Neural cell (in vitro differentiated cells): Measurements from ENCODE around the gene CDK1. TPM values are rescaled to one million over a fixed set of nuclear protein-coding genes. Genes with fewer than 3 reads are reported as not detected.

Experiments
- H2AFZ ChIP-seq: fragments of 200-600, 300-800 bp; sonication (generic), shearing (Covaris generic); 2 replicates; pipeline ENCODE4 v1.6.0; 2014; ENCODE audit warnings: low read depth, mild to moderate bottlenecking, antibody characterized with exemption, low read length, moderate library complexity
- H3F3A ChIP-seq: fragments of 200-600 bp; shearing (Covaris generic); 2 replicates; pipeline ENCODE4 v1.6.1; 2016; ENCODE audit warnings: mild to moderate bottlenecking, moderate library complexity, mixed read lengths, antibody characterized with exemption, low read length; ENCODE audit not compliant: insufficient read depth, poor library complexity, severe bottlenecking
- H3K27ac ChIP-seq: fragments of 200-600, 300-800 bp; sonication (generic), shearing (Covaris generic); 2 replicates; pipeline ENCODE4 v1.5.1; 2014; ENCODE audit warnings: mild to moderate bottlenecking, low read length, moderate library complexity
- H3K27me3 ChIP-seq: fragments of 300-800, 200-600 bp; sonication (generic), shearing (Covaris generic); 2 replicates; pipeline ENCODE4 v1.6.0; 2014; ENCODE audit warnings: mild to moderate bottlenecking, low read depth, low read length, moderate library complexity; ENCODE audit not compliant: insufficient read depth
- H3K36me3 ChIP-seq: fragments of 300-800, 200-600 bp; sonication (generic), shearing (Covaris generic); 2 replicates; pipeline ENCODE4 v1.5.1; 2014; ENCODE audit warnings: mild to moderate bottlenecking, antibody characterized with exemption, low read length, moderate library complexity; ENCODE audit not compliant: insufficient read depth
- H3K4me2 ChIP-seq: fragments of 300-800, 200-600 bp; sonication (generic), shearing (Covaris generic); 2 replicates; pipeline ENCODE4 v1.6.0; 2014; ENCODE audit warnings: mild to moderate bottlenecking, low read length
- H3K4me3 ChIP-seq: fragments of 300-800, 200-600 bp; sonication (generic), shearing (Covaris generic); 2 replicates; pipeline ENCODE4 v1.5.1; 2014; ENCODE audit warnings: mild to moderate bottlenecking, low read length, moderate library complexity
- H3K79me2 ChIP-seq: fragments of 200-600 bp; shearing (Covaris generic); replicated peaks from 2 replicates; pipeline ENCODE4 v1.6.0; 2014; ENCODE audit warnings: mild to moderate bottlenecking, low read length, moderate library complexity; ENCODE audit not compliant: insufficient read depth
- H3K9ac ChIP-seq: fragments of 300-800, 200-600 bp; sonication (generic), shearing (Covaris generic); 2 replicates; pipeline ENCODE4 v1.6.1; 2016; ENCODE audit warnings: mild to moderate bottlenecking, low read length, mixed read lengths
- H3K9me2 ChIP-seq: fragments of 200-600 bp; shearing (Covaris generic); 2 replicates; pipeline ENCODE4 v1.6.1; 2016; ENCODE audit warnings: mild to moderate bottlenecking, low read length, mixed read lengths; ENCODE audit not compliant: insufficient read depth
- H3K9me3 ChIP-seq: fragments of 200-600, 300-800 bp; sonication (generic), shearing (Covaris generic); 2 replicates; pipeline ENCODE4 v1.6.1; 2016; ENCODE audit warnings: mild to moderate bottlenecking, mixed run types, low read length, moderate library complexity, mixed read lengths
- H4K20me1 ChIP-seq: fragments of 200-600 bp; shearing (Covaris generic); 2 replicates; pipeline ENCODE4 v1.6.1; 2016; ENCODE audit warnings: mild to moderate bottlenecking, mixed run types; ENCODE audit not compliant: insufficient read depth
- CTCF ChIP-seq: fragments of 450-650 bp; IDR thresholded peaks from 2 replicates; pipeline ENCODE4 v1.5.1; 2014; ENCODE audit warnings: antibody characterized with exemption, mild to moderate bottlenecking, moderate library complexity; ENCODE audit not compliant: poor library complexity, severe bottlenecking
- EP300 ChIP-seq: fragments of 450-650 bp; conservative IDR thresholded peaks from 2 replicates; pipeline ENCODE4 v1.6.1; 2014; ENCODE audit warnings: antibody characterized with exemption, mild to moderate bottlenecking, moderate library complexity; ENCODE audit not compliant: poor library complexity, severe bottlenecking
- EZH2 ChIP-seq: fragments of 200-600, 300-800 bp; shearing (Covaris generic), sonication (generic); IDR thresholded peaks from 2 replicates; pipeline ENCODE4 v1.6.1; 2014; ENCODE audit warnings: antibody characterized with exemption, low read length, borderline replicate concordance, mild to moderate bottlenecking; ENCODE audit not compliant: insufficient read depth, poor library complexity, severe bottlenecking
- MXI1 ChIP-seq: fragments of 450-650 bp; conservative IDR thresholded peaks from 2 replicates; pipeline ENCODE4 v1.6.1; 2014; ENCODE audit warnings: antibody characterized with exemption, mild to moderate bottlenecking; ENCODE audit not compliant: poor library complexity, severe bottlenecking
- POLR2AphosphoS5 ChIP-seq: IDR thresholded peaks from 2 replicates; pipeline ENCODE4 v1.6.1; 2012
- RAD21 ChIP-seq: fragments of 450-650 bp; conservative IDR thresholded peaks from 2 replicates; pipeline ENCODE4 v1.6.1; 2014; ENCODE audit warnings: antibody characterized with exemption, mild to moderate bottlenecking, moderate library complexity
- REST ChIP-seq: IDR thresholded peaks from 2 replicates; pipeline ENCODE4 v1.6.1; 2012; ENCODE audit warnings: borderline replicate concordance
- SMC3 ChIP-seq: fragments of 450-650 bp; conservative IDR thresholded peaks from 2 replicates; pipeline ENCODE4 v1.6.1; 2014; ENCODE audit warnings: antibody characterized with exemption, mild to moderate bottlenecking, moderate library complexity; ENCODE audit not compliant: poor library complexity
- TAF1 ChIP-seq: IDR thresholded peaks from 2 replicates; pipeline ENCODE4 v1.6.1; 2012; ENCODE audit warnings: low read depth
- polyA plus RNA-seq: library from polyadenylated mRNA; depleted of rRNA; stranded (reverse); fragments of >200 nt; gene quantifications from 2 replicates; pipeline ENCODE4 v1.2.3, GENCODE V29; 2014

Gene CDK1
- polyA plus RNA-seq, 1 donor from 2014 or later: 4.0 TPM

GRCh38 chr10:60732198-60732806, 46.0 kb upstream of the CDK1 start:
- TF ChIP-seq CTCF: no peak
- TF ChIP-seq SMC3: no peak
- TF ChIP-seq RAD21: no peak
- TF ChIP-seq MXI1: no peak
- TF ChIP-seq EZH2: no peak
- no peak overlapping the region for H3K27ac ChIP-seq
- H3K79me2 ChIP-seq: no peaks in the 10 kb centered on the region
- no peaks in the 10 kb centered on the region for H4K20me1 ChIP-seq
- H3K27me3 ChIP-seq: peaks cover 52% of the 10 kb centered on the region
- H3K9me3 ChIP-seq: no peaks in the 10 kb centered on the region
- no peaks in the 10 kb centered on the region for H3K36me3 ChIP-seq
- H3K9ac ChIP-seq: no peak overlapping the region
- H3F3A ChIP-seq: no peaks in the 10 kb centered on the region
- H3K9me2 ChIP-seq: no peaks in the 10 kb centered on the region
- peak overlapping the region; percentile 67 for H3K4me3 ChIP-seq
- no peak overlapping the region for H2AFZ ChIP-seq
- H3K4me2 ChIP-seq: no peak overlapping the region

- Histone ChIP-seq H3K4me2 (no peak overlapping the region), H3K9ac (no peak overlapping the region), H3K4me3 (peak overlapping the region; percentile 67), H2AFZ (no peak overlapping the region), H3F3A (no peaks in the 10 kb centered on the region), H3K36me3 (no peaks in the 10 kb centered on the region), H3K27ac (no peak overlapping the region), H3K27me3 (peaks cover 52% of the 10 kb centered on the region), H4K20me1 (no peaks in the 10 kb centered on the region), H3K9me2 (no peaks in the 10 kb centered on the region), H3K9me3 (no peaks in the 10 kb centered on the region), H3K79me2 (no peaks in the 10 kb centered on the region)
- TF ChIP-seq TAF1: no peak
- no peak for TF ChIP-seq EP300
- no peak for TF ChIP-seq MXI1
- peak; percentile 54 for TF ChIP-seq CTCF
- TF ChIP-seq POLR2AphosphoS5: no peak
- no peak for TF ChIP-seq REST
- peak; percentile 19 for TF ChIP-seq SMC3
These were observed 45.3 kb upstream of the CDK1 start for GRCh38 chr10:60732807-60733516.
